T follicular helper cell (primary cell): ENCODE data around the gene CDH3.

Experiments
- DNase-seq: peaks from one replicate; pipeline ENCODE4 v3.0.0-alpha.2; 2020; ENCODE audit warnings: low read depth
- total RNA-seq, 2 experiments: gene quantifications; one replicate each; lab custom pipeline; 2026; lab: John Stamatoyannopoulos, UW

CDH3 gene
- total RNA-seq = 0.04 to 0.84 reads per million in 2 experiments

DNA sequence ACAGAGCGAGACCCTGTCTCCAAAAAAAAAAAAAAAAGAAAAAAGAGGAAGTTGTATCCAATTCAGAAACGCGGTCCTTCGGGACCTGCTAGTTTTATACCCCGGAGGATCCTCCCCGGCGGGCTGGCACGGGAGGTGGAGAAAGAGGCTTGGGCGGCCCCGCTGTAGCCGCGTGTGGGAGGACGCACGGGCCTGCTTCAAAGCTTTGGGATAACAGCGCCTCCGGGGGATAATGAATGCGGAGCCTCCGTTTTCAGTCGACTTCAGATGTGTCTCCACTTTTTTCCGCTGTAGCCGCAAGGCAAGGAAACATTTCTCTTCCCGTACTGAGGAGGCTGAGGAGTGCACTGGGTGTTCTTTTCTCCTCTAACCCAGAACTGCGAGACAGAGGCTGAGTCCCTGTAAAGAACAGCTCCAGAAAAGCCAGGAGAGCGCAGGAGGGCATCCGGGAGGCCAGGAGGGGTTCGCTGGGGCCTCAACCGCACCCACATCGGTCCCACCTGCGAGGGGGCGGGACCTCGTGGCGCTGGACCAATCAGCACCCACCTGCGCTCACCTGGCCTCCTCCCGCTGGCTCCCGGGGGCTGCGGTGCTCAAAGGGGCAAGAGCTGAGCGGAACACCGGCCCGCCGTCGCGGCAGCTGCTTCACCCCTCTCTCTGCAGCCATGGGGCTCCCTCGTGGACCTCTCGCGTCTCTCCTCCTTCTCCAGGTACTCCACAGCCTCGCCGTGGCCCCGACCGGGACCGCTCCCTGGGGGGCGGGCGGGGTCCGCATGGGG is at the start of gene CDH3:
Gene CDH3 (plus strand): TSS at position 596 of the 779 bp plus-strand sequence. CDS start 70 bp downstream, at position 666.
- DNase-seq = peak; percentile 14

DNA sequence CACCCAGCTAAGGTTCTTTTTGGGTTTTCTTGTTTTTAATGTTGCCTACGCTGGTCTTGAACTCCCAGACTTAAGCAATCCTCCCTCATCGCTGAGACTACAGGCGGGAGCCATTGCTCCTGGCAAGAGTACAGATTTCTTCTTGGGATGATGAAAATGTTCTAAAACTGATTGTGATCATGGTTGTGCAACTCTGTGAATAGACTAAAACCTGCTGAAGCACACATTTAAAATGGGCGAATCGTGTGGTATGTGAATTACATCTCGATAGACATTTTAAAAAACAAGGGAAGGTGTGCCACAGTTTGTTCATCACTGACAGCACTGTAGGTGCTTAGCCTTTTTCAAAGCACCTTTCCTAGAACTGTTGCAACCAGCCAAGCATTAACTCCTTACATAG is 48.8 kb upstream of the CDH3 start:
- DNase-seq = no peak

DNA sequence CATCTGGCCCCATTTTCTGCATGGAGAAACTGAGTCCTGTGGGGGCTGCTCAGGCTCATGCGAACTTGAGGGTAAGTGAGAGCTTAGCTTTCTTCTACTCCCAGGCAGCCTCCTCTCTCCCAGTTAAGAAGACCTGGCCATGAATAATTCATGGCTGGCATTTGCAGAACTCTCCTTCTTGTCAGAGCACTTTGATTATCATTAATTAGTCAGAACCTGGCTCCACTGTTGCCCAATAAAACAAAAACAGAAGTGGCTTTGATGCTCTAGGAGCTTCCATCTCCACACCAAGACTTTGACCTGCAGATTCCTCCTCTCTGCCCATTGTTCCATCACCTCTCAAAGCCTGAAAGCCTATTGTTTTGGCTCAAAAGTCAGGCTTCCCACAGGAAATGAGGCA is 45.5 kb upstream of the CDH3 start:
- DNase-seq = no peak

DNA sequence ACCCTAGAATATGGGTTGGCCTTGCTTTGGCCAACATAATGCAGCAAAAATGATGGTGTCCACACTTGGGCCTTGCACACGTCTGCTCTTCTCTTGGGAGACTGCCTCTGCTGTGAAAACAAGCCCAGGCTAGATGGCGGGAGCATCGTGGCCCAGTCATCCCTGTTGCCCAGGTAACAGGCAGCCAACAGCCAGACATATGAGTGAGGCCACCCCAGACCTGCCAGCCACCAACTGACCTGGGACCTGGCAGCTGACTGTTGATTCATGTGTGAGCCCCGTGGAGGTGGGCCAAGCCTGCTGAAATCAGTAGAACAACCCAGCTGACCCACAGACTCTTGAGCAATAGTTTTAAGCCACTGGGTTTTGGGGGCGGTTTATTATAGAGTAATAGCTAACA is 39.4 kb upstream of the CDH3 start:
- no peak for DNase-seq

DNA sequence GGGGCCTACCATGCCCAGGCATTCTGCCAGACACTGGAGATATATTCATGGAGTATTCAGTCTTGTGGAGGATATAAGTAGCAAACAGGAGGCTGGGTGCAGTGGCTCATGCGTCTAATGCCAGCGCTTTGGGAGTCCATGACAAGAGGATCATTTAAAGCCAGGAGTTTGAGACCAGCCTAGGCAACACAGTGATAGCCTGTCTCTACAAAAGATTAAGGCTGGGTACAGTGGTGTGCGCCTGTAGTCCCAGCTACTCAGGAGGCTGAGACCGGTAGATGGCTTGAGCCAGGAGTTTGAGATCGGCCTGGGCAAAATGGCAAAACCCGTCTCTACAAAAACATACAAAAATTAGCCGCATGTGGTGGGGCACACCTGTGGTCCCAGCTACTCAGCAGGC is 37.7 kb upstream of the CDH3 start:
- no peak for DNase-seq

DNA sequence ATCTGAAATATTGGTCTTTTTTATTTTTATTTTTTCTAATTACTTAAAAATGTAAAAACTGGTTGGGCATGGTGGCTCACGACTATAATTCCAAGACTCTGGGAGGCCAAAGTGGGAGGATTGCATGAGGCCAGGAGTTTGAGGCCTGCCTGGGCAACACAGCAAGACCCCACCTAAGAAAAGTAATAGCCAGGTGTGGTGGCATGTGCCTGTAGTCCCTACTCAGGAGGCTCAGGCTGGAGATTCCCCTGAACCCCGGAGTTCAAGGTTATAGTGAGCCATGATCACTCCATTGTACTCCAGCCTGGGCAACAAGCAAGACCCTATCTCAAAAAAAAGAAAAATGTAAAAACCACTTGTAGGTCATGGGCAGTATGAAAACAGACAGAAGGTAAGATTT is 36.8 kb upstream of the CDH3 start:
- DNase-seq = no peak

DNA sequence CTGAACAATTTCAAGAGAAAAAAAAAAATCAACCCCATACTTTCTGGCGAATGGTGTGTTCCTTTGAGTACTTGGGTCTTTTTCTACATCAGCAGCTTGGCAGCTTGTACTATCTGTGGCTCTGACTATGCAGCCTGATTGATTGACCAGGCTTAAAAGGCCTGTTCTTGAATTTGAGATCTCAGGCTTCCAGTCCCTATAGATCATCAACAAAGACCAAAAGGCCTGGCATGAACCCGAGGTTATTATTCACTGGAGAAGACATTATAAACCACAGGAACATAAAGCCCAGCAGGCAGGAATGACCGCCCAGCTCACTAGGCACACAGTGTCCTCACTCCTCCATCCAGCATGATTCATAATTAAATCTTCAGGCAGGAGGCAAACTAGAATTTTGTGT is 32.1 kb upstream of the CDH3 start:
- no peak for DNase-seq

DNA sequence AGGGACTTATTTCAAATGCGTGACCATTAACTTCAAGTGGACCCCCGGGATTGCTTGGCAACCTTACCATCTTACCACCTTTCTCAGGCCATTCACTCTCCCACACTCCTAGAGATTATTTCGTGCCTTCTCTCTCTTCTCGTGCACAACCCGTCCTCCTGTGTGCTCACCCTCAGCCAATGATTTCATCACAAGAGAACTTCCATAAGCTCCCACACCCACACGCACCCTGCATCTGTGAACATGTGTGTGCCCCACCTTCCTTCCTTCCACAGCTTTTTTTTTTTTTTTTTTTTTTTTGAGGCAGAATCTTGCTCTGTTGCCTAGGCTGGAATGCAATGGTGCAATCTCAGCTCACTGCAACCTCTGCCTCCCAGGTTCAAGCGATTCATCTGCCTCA is 27.4 kb upstream of the CDH3 start:
- DNase-seq = no peak

DNA sequence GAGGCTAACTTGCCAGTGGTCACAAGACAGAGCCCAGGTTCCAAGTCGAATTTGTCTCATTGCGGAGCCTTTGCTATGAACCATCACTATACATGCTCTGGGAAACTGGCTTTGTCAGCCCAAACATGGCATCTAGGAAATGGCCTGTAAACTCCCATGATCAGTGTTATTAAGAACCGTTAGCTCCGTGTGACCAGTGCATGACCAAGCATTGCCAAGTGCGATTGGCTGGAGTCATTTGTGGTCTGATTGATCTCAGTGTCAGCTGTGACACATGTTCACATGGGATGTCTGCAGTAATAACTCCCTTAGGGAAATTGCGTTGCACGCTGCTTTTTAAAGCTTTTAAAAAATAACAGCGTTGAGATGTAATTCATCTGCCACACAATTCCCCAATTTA is 18.6 kb upstream of the CDH3 start:
- no peak for DNase-seq

DNA sequence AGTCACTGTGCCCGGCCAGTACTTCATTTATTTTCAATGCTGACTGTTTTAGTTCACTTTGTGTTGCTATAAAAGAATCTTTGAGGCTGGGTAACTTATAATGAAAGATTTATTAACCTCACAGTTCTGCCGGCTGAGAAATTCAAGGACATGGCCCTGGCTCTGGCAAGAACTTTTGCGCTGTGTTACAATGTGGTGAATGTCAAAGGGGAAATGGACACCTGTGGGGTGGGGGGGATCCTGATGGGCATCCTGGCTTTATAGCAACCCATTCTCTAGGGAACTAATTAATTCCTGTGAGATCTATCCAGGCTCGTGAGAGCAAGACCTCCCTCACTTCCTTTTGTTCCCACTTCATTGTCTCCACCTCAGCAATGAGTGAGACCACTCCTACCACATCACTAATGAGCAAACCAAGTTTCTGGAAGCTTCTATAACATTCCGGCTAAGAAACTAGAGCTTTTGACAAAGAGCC is 17.1 kb upstream of the CDH3 start:
- DNase-seq = no peak

DNA sequence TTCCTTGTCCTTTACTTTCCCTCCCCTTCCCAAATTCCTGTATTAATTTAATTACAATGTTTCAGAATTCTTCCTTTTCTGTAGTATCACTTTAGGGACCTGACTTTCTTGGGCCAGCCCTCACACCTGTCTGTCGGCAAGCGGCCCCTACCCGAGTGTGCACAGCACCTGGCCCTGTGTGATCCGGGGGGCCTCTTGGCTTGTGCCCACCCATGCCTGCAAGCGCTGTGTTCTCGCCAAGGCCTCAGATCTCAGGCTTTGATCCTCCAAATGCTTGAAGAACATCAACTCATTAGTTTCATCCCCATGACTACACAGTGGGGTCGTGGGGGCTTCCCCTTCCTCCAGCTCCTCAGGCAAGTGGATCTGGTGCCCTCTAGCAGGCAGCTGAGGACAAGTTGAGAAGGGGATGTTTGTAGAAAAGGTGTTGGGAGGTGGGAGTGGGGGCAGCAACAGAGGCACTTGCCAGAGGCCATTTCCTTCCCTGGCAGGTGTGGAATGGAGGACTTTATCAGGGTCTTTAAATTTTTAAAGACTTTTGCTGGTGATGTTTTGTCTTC is 15.7 kb upstream of the CDH3 start:
- DNase-seq = no peak

DNA sequence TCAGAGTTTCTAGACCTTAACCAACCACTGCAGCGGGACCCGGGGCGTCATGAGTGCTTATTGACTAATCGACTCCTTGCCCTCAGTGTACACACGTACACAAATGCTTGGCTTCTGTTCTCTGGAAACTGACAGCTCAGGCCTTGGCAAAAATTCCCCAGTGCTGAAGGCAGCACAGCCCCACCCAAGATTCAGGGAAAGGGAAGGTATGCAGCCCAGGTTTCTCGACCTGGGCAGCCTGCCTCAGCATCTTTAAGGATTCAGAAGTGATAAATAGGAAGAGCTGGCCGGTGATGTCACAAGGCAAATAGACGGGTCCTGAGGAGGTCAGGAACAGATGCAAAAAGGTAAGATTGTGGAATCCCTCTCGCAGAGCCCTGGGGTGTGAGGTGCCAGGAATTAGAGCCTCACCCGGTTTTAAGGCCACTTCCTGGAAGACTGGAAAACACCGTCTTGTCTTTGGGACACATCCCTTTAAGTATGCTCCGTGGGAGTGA is 9.0 kb upstream of the CDH3 start:
- DNase-seq = no peak

DNA sequence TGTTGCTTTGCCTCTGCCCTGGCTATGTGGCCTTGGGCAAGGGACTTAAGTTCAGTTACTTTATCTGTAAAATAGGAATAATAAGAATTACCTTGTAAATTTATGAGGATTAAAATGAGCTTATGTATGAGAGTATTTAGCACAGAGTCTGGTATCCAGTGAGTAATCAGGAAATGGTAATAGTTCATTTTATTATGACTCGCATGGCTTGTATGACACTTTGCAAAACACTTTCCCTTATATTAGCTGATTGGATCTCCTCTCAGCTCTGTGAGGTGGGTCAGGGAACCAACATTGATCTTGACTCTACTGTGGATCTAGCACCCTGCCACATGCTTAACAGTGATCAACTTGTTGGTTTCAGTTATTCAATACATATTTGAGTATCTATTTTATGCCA is 8.3 kb upstream of the CDH3 start:
- no peak for DNase-seq

DNA sequence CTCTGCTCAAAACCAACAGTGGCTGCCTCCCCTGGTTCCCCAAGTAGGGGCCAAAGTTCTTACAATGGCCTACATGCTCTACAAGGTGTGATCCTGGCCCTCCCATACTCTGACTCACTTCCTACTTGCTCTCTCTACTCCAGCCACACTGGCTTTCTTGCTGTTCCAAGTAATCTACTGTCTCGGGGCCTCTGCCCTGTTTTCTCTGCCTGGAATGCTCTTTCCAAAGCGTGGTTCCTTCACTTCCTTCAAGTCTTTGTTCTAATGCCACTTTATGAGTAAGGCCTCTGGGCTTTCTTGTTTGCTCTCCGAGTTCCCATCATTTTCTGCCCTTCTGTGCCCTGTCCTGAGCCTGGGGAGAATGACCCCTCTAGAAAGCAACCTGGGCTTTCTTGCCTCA is 4.1 kb upstream of the CDH3 start:
- DNase-seq = no peak

DNA sequence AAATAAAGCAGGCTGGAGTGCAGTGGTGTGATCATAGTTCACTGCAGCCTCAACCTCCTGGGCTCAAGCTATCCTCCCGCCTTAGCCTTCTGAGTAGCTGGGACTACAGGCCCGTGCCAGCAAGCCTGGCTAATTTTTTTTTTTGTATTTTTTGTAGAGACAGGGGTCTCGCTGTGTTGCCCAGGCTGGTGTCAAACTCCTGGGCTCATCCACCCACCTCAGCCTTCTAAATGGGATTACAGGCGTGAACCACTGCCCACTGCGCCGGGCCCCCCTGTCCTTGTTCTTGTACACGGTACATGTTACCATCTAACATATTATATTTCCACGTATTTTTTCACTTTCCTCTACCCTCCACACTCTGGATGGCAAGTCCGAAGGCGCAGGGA is 3.1 kb upstream of the CDH3 start:
- DNase-seq = no peak

DNA sequence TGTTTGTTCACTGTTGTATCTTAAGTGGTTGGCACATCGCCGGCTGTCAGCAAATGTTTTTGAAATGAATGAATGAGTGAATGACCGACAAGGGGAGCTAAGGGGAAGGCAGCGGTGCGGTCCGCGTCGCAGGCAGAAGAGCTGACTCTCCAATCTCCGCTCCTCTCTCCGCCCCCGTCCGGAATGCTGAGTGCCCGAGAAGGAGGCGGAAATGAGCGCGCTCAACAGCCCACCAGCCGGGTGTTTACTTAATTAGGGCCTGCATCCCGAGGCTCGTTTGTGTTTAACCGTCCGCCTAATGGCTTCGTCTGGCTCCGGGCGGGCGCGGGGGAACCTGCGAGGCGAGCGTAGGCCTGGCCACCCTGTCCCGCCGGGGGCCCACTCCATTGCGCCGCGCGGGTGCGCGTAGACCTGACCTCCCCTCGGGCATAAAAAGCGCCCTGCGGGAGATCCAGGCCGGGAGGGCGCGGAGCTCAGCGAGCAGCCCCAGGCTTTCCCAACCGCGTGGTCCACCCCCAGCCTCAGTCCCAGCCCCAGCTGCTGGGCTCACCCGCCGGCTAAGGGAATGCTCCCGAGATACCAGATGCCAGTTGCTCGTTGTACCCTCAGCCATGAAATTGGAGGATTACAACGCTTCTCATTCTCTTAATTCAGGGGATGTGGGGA is 2.5 kb upstream of the CDH3 start:
- DNase-seq = no peak

DNA sequence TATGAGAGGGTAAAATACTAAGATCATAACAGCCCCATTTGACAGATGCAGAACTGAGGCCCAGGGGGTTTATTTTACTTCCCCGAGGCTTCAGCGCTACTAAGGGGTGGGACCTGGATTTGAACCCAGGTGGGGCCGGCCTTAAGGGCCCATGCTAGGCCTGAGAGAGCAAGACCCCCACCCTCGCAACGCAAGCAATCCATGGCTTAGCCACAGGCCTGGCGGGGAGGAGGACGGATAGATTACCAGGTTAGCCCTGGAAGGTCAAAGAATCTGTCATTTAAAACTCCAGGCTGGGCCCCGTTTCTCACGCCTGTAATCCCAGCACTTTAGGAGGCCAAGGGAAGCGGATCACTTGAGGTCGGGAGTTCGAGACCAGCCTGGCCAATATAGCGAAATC is 1.9 kb upstream of the CDH3 start:
- DNase-seq = no peak

DNA sequence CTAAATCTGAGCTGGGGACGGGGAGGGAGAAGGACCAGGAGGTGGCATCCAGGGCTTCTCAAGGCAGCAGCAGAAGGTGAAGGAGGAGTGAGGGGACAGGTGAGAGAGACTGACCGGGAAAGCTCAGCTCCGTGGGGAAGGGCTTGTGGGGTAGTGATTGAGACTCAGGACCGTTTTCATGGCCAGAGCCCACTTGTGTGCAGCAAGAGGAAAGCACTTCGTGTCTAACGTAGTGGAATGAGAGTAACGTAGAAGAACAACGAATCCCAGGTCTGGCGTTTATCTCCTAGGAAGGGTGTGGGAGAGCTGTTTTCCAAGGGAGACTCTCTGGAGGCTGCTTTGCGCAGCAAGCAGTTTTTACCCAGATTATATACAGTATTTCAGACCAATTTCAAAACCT is 1.3 kb upstream of the CDH3 start:
- DNase-seq = no peak

DNA sequence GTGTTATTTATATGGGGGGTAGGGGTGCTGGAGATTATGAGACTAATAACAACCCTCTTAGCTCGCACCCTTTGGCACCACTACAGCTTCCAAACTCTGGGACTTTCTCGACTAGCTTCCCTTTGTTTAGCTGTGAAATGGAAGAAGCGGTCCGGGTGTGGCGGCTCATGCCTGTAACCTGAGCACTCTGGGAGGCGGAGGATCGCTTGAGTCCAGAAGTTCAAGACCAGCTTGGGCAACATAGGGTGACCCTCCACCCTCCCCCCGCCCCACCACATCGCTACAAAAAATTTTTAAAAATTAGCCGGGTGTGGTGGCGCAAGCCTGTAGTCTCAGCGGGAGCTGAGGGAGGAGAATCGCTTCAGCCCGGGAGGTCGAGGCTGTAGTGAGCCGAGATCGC is 814 bp upstream of the CDH3 start:
- DNase-seq = no peak

DNA sequence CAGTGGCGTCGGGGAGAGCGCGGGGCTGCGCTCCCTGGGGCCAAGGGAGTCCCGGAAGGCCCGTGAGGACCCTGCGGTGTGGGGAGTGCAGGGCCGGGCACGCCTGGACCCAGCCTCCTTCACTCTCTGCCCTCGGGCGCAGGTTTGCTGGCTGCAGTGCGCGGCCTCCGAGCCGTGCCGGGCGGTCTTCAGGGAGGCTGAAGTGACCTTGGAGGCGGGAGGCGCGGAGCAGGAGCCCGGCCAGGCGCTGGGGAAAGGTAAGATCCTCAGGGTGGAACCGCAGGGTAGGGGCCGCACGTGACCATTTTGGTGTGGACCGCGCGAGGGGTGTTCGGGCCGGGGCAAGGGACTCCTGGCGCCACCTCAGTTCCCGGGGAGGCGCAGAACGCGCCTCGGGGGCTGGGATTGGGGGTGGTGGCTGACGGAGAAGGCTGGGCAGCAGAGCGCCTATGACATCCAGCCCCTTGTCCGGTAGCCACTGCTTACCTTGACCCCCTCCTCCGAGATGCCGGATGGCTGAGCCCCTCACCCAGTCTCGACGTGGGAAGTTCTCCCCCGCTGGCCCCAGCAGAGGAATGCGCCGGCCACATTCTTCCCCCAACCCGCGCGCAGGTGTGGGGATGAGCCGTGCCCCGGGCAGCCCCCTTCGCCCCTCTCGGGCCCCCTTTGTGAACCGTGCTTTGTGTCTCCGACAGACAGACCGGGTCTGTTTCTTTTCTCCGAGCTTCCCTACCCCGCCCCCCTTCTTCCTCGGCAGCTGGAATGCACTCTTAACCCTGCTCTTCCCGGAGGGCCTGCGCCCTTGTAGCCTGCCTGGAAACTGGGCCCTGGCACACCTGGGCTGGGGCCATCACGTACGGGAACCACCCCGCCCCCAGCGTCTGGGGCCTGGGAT is 631 bp downstream of the CDH3 start:
- DNase-seq = no peak

DNA sequence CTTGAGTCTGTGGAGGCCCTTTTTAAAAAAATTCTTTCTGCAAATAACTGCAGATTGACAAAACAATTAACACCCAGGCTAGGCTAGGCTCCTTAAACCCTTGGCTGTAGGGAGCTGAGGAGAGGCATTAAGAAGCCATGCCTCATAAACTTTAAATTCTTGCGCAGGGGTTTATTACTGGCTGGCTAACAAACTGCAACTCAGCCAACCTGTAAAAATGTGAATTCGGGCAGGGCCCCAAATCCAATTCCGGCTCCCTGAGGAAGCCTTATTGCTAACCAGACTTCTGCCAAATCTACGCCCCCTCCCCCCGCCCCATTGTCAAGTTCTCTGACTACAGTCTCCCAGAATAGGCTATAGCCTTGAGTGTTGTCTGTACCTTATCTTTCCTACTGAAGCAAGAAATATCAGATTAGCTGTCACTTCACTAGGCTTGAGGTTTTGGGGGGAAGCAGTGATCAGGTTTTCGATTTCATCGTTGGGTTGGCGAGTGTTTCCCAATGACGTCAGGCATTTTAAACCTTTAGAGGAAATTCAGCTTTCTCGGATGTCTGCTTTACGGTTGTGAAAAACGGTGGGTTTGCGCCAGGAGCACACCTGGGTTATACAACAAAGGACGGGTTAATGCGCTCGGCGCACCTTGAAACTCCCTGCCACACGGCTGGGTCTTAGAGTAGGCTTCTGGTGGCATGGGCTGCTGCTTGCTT is 2.0 kb downstream of the CDH3 start:
- DNase-seq = no peak
